ENCODE results near the gene DZIP1. TPM values are rescaled to one million over a fixed set of nuclear protein-coding genes. Genes with fewer than 3 reads are reported as not detected.

DZIP1 gene
- total RNA-seq, 1 experiment from 2014 or later, result 31.0 TPM

- Mint-ChIP-seq H3K27ac (no peak overlapping the region), H3K9me3 (no peaks in the 10 kb centered on the region), H3K27me3 (ENCODE audit: low read depth) (peaks cover 7% of the 10 kb centered on the region; the same call in 1 of the 2 replicates), H3K4me1 (peaks cover 35% of the 10 kb centered on the region), H3K36me3 (peaks cover 2% of the 10 kb centered on the region; the same call in 1 of the 2 replicates), H3K4me3 (no peak overlapping the region)
- CTCF ChIA-PET, result interaction anchor here (1.9 kb wide), 1 partner anchor 20 kb away, joined by 7 read pairs; no protein-coding TSS in a partner anchor
- ATAC-seq, result no peak
- no peak for TF ChIP-seq ETV6 (CRISPR knock-in tag; IDR thresholded peaks at IDR 0.05)
- no peak for TF ChIP-seq CBFB (CRISPR knock-in tag; IDR thresholded peaks at IDR 0.05; ENCODE audit: low read depth)
- no peak for TF ChIP-seq OVOL2 (CRISPR knock-in tag; IDR thresholded peaks at IDR 0.05; ENCODE audit: borderline replicate concordance)
- TF ChIP-seq ZBTB21 (CRISPR knock-in tag; IDR thresholded peaks at IDR 0.05; ENCODE audit: borderline replicate concordance), result no peak
- TF ChIP-seq FOXJ3 (CRISPR knock-in tag; IDR thresholded peaks at IDR 0.05; ENCODE audit: borderline replicate concordance), result no peak
- TF ChIP-seq SMAD4 (CRISPR knock-in tag; IDR thresholded peaks at IDR 0.05), result no peak
- no peak for TF ChIP-seq TEAD4 (CRISPR knock-in tag; IDR thresholded peaks at IDR 0.05)
- no peak for DNase-seq (ENCODE audit: low spot score)
- POLR2A ChIA-PET, result no interaction called here
Measured at GRCh38 chr13:95557013-95557412, 87.5 kb downstream of the DZIP1 start.

GRCh38 chr13:95553581-95554385, 90.7 kb downstream of the DZIP1 start:
- Mint-ChIP-seq H3K27me3 (ENCODE audit: low read depth) (peaks cover 7% of the 10 kb centered on the region; the same call in 1 of the 2 replicates), H3K4me1 (peaks cover 46% of the 10 kb centered on the region), H3K9me3 (no peaks in the 10 kb centered on the region), H3K4me3 (peak overlapping the region; percentile 92), H3K36me3 (no peaks in the 10 kb centered on the region; the same call in 1 of the 2 replicates), H3K27ac (peak overlapping the region; percentile 75)
- no peak for TF ChIP-seq FOXJ3 (CRISPR knock-in tag; IDR thresholded peaks at IDR 0.05; ENCODE audit: borderline replicate concordance)
- no peak for TF ChIP-seq NR2C2 (CRISPR knock-in tag; IDR thresholded peaks at IDR 0.05)
- TF ChIP-seq SP1 (CRISPR knock-in tag; conservative IDR thresholded peaks at IDR 0.05), result 0 out of 2 replicates have a peak, but pooled peaks have one; percentile 32
- peak; percentile 37; the same call in 1 of the 2 replicates for TF ChIP-seq MYBL2 (CRISPR knock-in tag; IDR thresholded peaks at IDR 0.05)
- no peak for TF ChIP-seq E2F5 (CRISPR knock-in tag; IDR thresholded peaks at IDR 0.05)
- no peak for TF ChIP-seq ATF1 (CRISPR knock-in tag; IDR thresholded peaks at IDR 0.05)
- TF ChIP-seq EMX1 (CRISPR knock-in tag; IDR thresholded peaks at IDR 0.05), result no peak
- CTCF ChIA-PET, result interaction anchor here (0.7 to 2.8 kb wide), 7 partner anchors 10 to 362 kb away, joined by 3 to 31 read pairs (median 3); no protein-coding TSS in a partner anchor
- ATAC-seq (peak; percentile 30), DNase-seq (ENCODE audit: low spot score) (peak; percentile 46)
- POLR2A ChIA-PET, result no interaction called here

- H3K27ac Mint-ChIP-seq, result peak within 1 kb of the TSS; percentile 75
- CTCF ChIA-PET, result interaction anchor here (0.6 to 2.8 kb wide), 30 partner anchors 9 to 764 kb away, joined by 3 to 31 read pairs (median 4); partner anchors contain the start of gene DZIP1
- peak; percentile 86 for ATAC-seq
- TF ChIP-seq STAT6 (CRISPR knock-in tag; conservative IDR thresholded peaks at IDR 0.05; ENCODE audit: low read depth), result no peak
- TF ChIP-seq GTF2I (CRISPR knock-in tag; conservative IDR thresholded peaks at IDR 0.05), result no peak
- no peak for TF ChIP-seq CDX4 (CRISPR knock-in tag; IDR thresholded peaks at IDR 0.05; ENCODE audit: borderline replicate concordance)
- TF ChIP-seq ZBTB43 (CRISPR knock-in tag; IDR thresholded peaks at IDR 0.05), result no peak
- TF ChIP-seq ZNF423 (CRISPR knock-in tag; IDR thresholded peaks at IDR 0.05), result 0 out of 2 replicates have a peak, but pooled peaks have one; percentile 15
- TF ChIP-seq RORB (CRISPR knock-in tag; IDR thresholded peaks at IDR 0.05), result no peak
- TF ChIP-seq SMAD3 (CRISPR knock-in tag; IDR thresholded peaks at IDR 0.05; ENCODE audit: borderline replicate concordance), result peak; percentile 54; the same call in 1 of the 2 replicates
- no peak for TF ChIP-seq ATF3 (CRISPR knock-in tag; conservative IDR thresholded peaks at IDR 0.05)
- TF ChIP-seq ZBTB21 (CRISPR knock-in tag; IDR thresholded peaks at IDR 0.05; ENCODE audit: borderline replicate concordance), result no peak
- TF ChIP-seq ETV6 (CRISPR knock-in tag; IDR thresholded peaks at IDR 0.05), result 0 out of 2 replicates have a peak, but pooled peaks have one; percentile 74
- peak; percentile 68; the same call in 1 of the 2 replicates for TF ChIP-seq IRF1 (CRISPR knock-in tag; IDR thresholded peaks at IDR 0.05)
Measured at GRCh38 chr13:95552539-95553441, 91.7 kb downstream of the DZIP1 start, which contains the start of gene CLDN10. Gene CLDN10 (plus strand): TSS chr13:95552720. CDS start chr13:95552754, 34 bp downstream.

More at GRCh38 chr13:95552539-95553441, 91.7 kb downstream of the DZIP1 start, which contains the start of gene CLDN10:
- peaks cover 48% of the 10 kb centered on the region for H3K4me1 Mint-ChIP-seq
- H3K4me3 Mint-ChIP-seq, result peak within 1 kb of the TSS; percentile 92
- no peaks in the 10 kb centered on the region; the same call in 1 of the 2 replicates for H3K36me3 Mint-ChIP-seq
- no peaks in the 10 kb centered on the region for H3K9me3 Mint-ChIP-seq
- DNase-seq (ENCODE audit: low spot score), result peak; percentile 86
- POLR2A ChIA-PET, result no interaction called here
- peaks cover 7% of the 10 kb centered on the region; the same call in 1 of the 2 replicates for H3K27me3 Mint-ChIP-seq (ENCODE audit: low read depth)
